IPS-18c (cell line): ENCODE data around the gene PAM.

ENCODE experiments used
- H3K4me3 ChIP-seq: 2 replicates; pipeline ENCODE4 v1.7.0; 2013; ENCODE audit warnings: low read depth, mild to moderate bottlenecking, low read length, moderate library complexity; ENCODE audit not compliant: insufficient read depth
- H3K9me3 ChIP-seq: one replicate; pipeline ENCODE4 v1.6.1; 2013; ENCODE audit warnings: mild to moderate bottlenecking, low read length, moderate library complexity; ENCODE audit not compliant: control insufficient read depth, insufficient read depth

Gene PAM

GRCh38 chr5:102860035-102860434, 104.9 kb downstream of the PAM start:
- H3K4me3 ChIP-seq, result no peak overlapping the region
- H3K9me3 ChIP-seq, result no peaks in the 10 kb centered on the region

DNA sequence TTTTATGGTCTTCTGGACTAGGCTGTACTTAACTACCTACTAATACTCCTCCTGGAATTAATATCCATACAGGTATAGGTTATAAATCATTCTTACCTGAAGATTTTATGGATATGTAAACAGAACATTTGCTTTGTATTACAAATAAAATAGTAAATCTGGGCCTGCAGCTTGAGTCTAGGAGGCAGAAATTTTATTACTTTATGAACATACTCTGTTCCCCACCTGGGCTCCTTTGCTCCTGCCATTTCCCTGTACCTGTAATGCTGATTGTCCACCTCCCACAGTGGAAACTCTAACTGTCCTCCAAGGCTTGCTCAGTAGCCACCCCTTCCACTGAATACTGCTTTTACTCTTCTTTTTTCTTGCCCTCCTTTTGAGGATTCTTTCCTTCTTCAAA, 108.0 kb downstream of the PAM start:
- no peaks in the 10 kb centered on the region for H3K9me3 ChIP-seq

GRCh38 chr5:102863764-102864560, 108.9 kb downstream of the PAM start:
- Histone ChIP-seq H3K9me3 (no peaks in the 10 kb centered on the region), H3K4me3 (no peak overlapping the region)

More for the DNA sequence above, 108.0 kb downstream of the PAM start:
- H3K4me3 ChIP-seq, result no peak overlapping the region

- H3K4me3 ChIP-seq, result peak overlapping the region; percentile 64
- H3K9me3 ChIP-seq, result no peaks in the 10 kb centered on the region
Observed at GRCh38 chr5:102865171-102865509, 110.0 kb downstream of the PAM start.

DNA sequence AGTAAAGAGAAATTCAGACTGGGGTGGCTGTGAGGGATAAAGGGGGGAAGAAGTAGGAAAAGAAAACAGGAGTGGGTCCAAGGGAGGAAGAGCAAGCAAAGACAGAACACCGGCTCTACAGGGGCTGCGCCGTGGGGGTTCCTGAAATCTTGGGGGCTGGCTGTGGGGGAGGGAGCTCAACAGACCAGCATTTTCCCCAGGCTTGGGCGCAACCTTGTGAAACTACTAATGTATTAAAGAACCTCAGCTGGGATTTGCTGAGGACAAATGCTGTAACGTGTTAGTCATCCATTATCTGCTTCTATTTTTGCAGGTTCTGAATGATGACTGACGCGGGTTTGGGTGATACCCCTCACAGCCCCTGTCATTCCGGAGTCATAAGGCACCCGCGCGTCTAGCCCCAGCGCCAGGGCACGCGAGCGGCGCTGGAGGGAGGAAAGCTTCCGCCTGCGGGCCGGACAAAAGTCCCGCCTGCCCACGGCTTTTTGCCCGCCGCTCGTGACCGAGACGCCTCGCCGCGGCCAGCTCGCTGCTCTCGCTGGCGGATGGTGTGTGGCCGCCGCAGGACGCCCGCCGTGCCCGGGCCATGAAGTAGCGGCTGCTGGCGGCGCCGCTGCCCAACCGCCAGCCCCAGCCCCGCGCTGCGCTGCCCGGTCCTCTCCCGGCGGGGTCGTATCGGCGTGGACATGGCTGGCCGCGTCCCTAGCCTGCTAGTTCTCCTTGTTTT, 110.6 kb downstream of the PAM start:
- peak overlapping the region; percentile 64 for H3K4me3 ChIP-seq
- H3K9me3 ChIP-seq, result no peaks in the 10 kb centered on the region

GRCh38 chr5:102866237-102866600, 111.1 kb downstream of the PAM start:
- Histone ChIP-seq H3K9me3 (no peaks in the 10 kb centered on the region), H3K4me3 (peak overlapping the region; percentile 64)

DNA sequence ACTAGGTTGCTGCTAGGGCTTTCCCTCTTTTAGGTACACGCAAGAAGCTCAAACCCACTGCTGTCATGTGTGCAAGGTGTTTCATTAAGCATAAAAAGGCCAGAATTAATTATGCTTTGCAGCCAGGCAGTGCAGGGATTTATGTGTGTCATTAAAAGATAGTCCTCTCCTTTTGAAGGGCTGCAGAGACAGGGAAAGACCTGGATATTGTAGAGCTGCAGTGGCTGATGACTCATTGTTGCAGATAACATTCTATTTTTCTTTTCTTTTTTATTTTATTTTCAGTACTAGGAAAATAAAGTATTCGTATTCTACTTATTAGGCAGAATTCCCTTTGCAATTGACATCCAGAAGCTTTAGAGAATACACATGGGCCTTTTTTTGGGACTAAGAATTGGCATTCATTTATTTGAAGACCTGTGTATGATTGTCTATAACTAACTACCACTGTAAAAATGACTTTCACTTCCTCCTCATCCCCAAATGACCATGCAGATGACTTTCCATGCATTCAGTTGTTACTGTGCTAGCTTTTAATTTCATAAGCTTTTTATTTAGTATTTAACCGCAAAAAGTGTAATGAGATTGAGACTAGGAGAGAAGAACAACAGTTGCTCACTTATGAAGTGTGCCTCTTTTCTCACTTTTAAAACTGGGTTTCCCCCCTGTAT, 113.0 kb downstream of the PAM start:
- no peaks in the 10 kb centered on the region for H3K9me3 ChIP-seq
- H3K4me3 ChIP-seq, result no peak overlapping the region

- H3K9me3 ChIP-seq, result no peaks in the 10 kb centered on the region
Observed at GRCh38 chr5:102869230-102869629, 114.1 kb downstream of the PAM start.

GRCh38 chr5:102873379-102873932, 118.4 kb downstream of the PAM start:
- no peak overlapping the region for H3K4me3 ChIP-seq
- no peaks in the 10 kb centered on the region for H3K9me3 ChIP-seq

More at GRCh38 chr5:102869230-102869629, 114.1 kb downstream of the PAM start:
- no peak overlapping the region for H3K4me3 ChIP-seq

DNA sequence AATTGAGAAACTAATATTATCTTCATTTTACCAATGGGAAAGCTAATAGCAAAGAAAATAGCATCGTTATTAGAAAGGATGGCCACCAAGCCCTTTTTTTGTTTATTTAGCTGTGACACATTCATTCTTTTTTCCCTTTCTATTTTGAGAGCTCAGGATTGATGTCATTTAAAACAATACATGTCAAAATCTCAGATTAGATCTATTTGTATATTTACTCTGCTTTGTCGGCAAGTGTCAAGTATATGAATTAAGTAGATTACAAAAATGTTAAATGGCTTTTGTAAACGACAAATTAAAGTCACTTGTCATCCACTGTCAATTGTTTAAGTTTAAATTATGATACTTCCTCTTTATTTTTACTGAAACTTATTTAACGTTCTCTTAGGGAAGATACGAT, 118.9 kb downstream of the PAM start:
- H3K9me3 ChIP-seq, result no peaks in the 10 kb centered on the region

DNA sequence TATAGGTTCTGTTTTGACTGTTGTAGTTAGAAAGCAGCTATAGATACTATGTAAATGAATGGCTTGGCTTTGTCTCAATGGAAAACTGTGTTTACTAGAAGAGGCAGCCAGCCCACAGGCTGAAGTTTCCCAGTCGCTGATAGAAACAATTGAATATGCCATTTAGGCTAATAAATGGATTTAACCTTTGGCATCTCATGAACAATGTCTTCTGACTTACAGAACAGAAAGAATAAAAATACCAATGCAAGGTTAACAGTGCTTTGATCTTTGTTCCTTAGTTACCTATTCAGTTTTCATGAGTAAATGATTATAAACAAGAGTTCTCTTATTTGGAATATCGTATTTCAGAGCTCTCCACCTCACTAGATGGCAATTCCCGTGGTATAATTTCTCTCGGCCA, 120.6 kb downstream of the PAM start:
- no peaks in the 10 kb centered on the region for H3K9me3 ChIP-seq
- no peak overlapping the region for H3K4me3 ChIP-seq

More for the DNA sequence above, 118.9 kb downstream of the PAM start:
- no peak overlapping the region for H3K4me3 ChIP-seq

- Histone ChIP-seq H3K4me3 (no peak overlapping the region), H3K9me3 (no peaks in the 10 kb centered on the region)
Observed at GRCh38 chr5:102876610-102877009, 121.5 kb downstream of the PAM start.

DNA sequence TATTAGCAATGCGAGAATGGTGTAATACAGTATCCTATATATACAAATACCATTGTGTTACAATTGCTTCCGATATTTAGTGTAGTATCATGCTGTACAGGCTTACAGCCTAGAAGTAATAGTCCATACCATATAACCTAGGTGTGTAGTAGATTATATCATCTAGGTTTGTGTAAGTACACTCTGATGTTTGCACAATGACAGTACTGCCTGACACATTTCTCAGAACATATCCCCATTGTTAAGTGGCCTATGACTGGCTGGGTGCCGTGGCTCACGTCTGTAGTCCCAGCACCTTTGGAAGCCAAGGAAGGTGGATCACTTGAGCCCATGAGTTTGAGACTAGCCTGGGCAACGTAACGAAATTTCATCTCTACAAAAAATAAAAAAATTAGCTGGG, 124.6 kb downstream of the PAM start:
- Histone ChIP-seq H3K4me3 (no peak overlapping the region), H3K9me3 (no peaks in the 10 kb centered on the region)

GRCh38 chr5:102886586-102886985, 131.5 kb downstream of the PAM start:
- Histone ChIP-seq H3K4me3 (no peak overlapping the region), H3K9me3 (no peaks in the 10 kb centered on the region)

- no peaks in the 10 kb centered on the region for H3K9me3 ChIP-seq
- no peak overlapping the region for H3K4me3 ChIP-seq
Observed at GRCh38 chr5:102888483-102888882, 133.4 kb downstream of the PAM start.

DNA sequence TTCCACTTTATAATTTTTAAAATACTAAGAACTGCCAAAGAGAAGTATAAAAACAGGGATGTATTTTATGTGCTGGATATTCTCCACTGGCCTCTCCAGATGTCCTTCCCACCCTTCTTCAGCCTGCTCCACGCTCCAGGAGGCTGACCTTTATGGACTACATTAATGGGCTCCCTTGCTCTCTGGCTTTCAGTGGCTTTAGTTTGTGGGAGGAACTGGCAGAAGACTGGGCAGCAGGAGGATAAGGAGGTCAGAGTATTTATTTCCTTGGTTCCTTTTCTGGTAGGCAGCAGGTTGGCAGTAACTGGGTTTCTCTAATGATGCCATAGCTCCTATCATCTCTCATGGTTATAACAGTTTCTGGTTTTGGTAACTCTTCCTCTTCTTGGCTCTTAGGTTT, 133.9 kb downstream of the PAM start:
- H3K9me3 ChIP-seq, result no peaks in the 10 kb centered on the region
- H3K4me3 ChIP-seq, result no peak overlapping the region

GRCh38 chr5:102890133-102890532, 135.0 kb downstream of the PAM start:
- Histone ChIP-seq H3K4me3 (no peak overlapping the region), H3K9me3 (no peaks in the 10 kb centered on the region)

GRCh38 chr5:102891175-102891574, 136.1 kb downstream of the PAM start:
- Histone ChIP-seq H3K9me3 (no peaks in the 10 kb centered on the region), H3K4me3 (no peak overlapping the region)
